K562 treated with DMSO at 1 percent for 4 hours (cell line): ENCODE data around the gene CDKL2. TPM values are rescaled to one million over a fixed set of nuclear protein-coding genes. Genes with fewer than 3 reads are reported as not detected.

Experiments
- total RNA-seq: library from RNA; unstranded; fragments of 300-600 nt; gene quantifications from 2 replicates; pipeline ENCODE4 v1.2.3, GENCODE V29; 2022; ENCODE audit not compliant: insufficient read depth

The CDKL2 gene
- not detected in 2 replicates for total RNA-seq

DNA sequence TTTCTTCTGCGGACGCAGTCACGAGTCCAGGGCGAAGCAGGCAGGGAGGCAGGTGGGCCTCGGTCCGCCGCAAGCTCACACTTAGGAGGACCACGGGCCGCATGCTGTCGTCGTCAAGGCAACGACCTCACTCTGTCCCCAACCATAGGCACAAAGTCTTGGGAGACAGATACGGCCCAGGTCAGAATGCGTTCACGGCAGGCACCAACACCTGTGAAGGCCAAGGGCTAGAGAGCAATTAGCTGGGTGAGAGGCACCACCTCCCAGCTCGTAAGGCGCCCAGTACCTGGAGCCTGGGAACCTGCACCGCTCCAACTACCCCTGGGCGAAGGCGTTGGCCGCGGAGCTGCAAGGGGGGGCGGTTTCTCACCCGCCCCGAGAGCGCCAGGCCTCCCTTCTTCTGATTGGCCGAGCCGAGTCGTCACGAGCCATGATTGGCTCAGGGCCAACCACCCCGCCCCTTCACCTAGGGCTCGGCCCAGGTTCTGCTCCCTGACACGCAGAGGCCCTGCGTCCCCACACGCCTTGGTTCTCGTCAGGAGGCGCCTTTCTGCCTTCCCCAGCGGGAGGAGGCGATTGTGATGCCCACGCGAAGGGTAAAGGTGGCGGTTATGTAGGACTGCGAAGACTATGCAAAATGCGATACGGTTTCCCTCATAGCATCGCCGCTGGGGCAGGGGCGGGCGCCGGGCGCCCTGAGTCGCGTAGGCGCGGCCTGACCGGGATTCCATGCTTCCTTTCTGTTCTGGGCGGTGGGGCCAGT lies at the start of gene CDKL2:
Gene CDKL2, minus strand, starts transcription at position 355 of the 763 bp plus-strand sequence. CDS start 4,540 bp downstream, outside the sequence.

DNA sequence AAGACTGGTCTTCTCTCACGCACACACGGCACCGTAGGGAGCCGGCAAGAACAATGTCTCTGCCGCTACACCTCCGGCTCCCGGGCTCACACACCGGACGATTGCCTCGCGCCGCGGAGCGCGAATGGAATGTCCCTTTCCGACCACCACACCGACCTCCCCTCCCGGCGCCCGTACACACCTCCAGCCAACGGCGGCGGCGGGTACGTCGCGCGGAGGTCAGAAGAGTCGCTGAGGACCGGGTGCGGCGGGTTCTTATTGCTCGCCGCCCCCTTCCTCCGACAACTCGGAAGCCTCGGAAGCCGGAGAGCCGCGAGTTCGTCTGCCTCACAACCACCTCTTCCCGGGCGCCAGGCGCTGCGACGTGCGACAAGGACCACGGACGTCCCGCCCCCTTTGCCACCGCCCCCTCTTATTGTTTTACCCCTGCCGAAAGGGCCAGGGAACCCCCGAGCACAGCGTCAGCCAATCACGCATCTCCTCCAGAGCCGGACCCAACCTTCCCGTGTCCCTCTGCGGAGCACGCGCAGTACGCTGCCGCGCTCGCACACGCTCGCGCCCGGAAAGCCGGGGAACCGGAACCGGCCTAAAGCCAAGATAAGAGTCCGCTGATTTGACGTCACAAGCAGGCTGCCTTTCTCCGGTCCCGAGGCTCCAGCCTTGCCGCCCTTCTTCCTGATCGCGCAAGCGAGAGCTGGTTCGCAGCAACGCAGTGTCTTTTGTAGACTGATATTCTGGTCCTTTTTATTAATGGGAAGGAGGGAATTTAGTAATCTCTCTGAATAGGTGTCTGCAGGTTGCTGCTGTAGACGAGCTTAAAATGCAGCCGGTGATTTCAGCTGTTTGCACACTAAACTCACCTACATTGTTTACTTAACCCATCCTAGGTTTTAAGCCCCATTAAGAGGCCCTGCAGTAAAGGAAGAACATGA lies 43.0 kb upstream of the CDKL2 start, which contains the start of gene G3BP2:
Gene G3BP2, minus strand, starts transcription at position 385 of the 932 bp plus-strand sequence. CDS start 11,386 bp downstream, outside the sequence.

DNA sequence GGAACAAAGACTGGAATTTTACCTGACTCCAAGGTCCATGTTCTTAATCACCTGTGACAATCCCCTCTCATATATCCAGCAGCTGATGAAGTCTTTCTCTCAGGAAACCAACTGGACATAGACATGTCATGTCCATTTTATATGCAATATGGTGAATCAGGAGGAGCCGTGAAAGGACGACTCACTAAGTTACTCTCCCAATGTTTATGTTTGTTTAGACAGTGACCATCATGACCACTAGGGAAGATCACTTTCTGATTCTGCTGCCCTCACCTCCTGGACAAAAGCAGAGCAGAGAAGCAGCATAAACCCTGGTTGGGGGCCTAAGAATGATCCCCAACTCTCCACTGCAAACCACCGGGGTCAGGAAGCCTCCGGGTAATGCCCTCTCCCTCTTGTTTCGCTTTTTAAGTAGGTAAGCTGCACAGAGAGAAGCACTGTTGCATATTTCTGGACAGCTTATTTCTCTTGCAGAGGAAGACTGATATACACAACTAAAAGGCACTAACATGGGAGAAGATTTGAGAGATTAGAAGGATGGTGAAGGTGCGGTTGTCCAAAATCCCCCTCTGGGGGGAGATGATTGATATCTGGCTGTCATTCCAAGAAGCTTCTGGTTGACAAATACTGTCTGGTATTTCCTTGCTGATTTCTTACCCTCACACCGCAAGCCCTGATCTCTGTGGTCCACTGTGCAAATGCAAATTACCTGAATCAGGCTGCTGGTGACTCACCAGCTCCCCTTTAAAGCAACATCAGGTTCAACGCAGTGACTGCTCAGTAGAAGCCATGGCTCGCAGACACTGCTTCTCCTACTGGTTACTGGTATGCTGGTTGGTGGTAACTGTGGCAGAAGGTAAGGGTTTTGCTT lies 74.8 kb downstream of the CDKL2 start, which contains the start of gene ODAPH:
Gene ODAPH, plus strand, starts transcription at position 773 of the 871 bp plus-strand sequence. Its CDS starts 17 bp downstream, at position 790.

Other genes starting within 250 kb of the CDKL2 start
- gene RCHY1, start 116.1 kb downstream of the CDKL2 start, total RNA-seq, result 26.7 and 32.4 TPM in 2 replicates
- 5.7 and 6.4 TPM in 2 replicates for gene THAP6, start 116.1 kb downstream of the CDKL2 start, total RNA-seq
- gene ODAPH, start 74.5 kb downstream of the CDKL2 start, total RNA-seq, result not detected in 2 replicates
- 61.5 and 83.3 TPM in 2 replicates for gene G3BP2, start 42.9 kb upstream of the CDKL2 start, total RNA-seq
- 50.5 and 60.1 TPM in 2 replicates for gene USO1, start 94.0 kb upstream of the CDKL2 start, total RNA-seq